Thyroid gland (tissue), 4 donors: ENCODE data around the gene TUNAR. TPM values are rescaled to one million over a fixed set of nuclear protein-coding genes. Genes with fewer than 3 reads are reported as not detected.

Experiments used
- DNase-seq, 2 donors: peaks; one replicate each; pipeline ENCODE4 v3.0.0-alpha.2; 2019
- H3K27ac ChIP-seq, 3 donors: fragments of 200-600 bp; sonication (generic); 1 replicate in 2 of 3; 2 replicates in 1 of 3; pipeline ENCODE4 v1.5.1; 2016 to 2019; ENCODE audit warnings: mild to moderate bottlenecking in 1 of 3, moderate library complexity in 1 of 3
- H3K27me3 ChIP-seq: fragments of 200-600 bp; sonication (generic); one replicate; pipeline ENCODE4 v1.5.1; 2019
- H3K36me3 ChIP-seq, 2 donors: fragments of 200-600 bp; sonication (generic); one replicate each; pipeline ENCODE4 v1.5.1; 2016 to 2019
- H3K4me1 ChIP-seq, 2 donors: fragments of 200-600 bp; sonication (generic); one replicate each; pipeline ENCODE4 v1.5.1; 2017 to 2019
- H3K4me3 ChIP-seq, 3 donors: fragments of 200-600 bp; sonication (generic); replicated peaks in 1 of 3; 1 replicate in 2 of 3; 2 replicates in 1 of 3; pipeline ENCODE4 v1.5.1; 2016; ENCODE audit warnings: mild to moderate bottlenecking in 1 of 3
- H3K9me3 ChIP-seq: fragments of 200-600 bp; sonication (generic); one replicate; pipeline ENCODE4 v1.5.1; 2017
- POLR2A ChIP-seq, 2 donors: fragments of 450-650 bp; IDR thresholded peaks; one replicate each; pipeline ENCODE4 v1.6.1; 2017; ENCODE audit warnings: antibody characterized with exemption in 2 of 2, mild to moderate bottlenecking in 2 of 2, moderate library complexity in 1 of 2
- WGBS, 2 donors: methylation state at CpG; one replicate each; pipeline ENCODE4 v1.1.5; 2017; 5-methylcytosine and 5-hydroxymethylcytosine counted together
- intact Hi-C: fragments of 100-400 bp; cut with DNase I; formaldehyde crosslinking; loops from one replicate; pipeline ENCODE4 v1.15.1; 2023
- total RNA-seq, 4 donors: library from RNA; depleted of rRNA; stranded (reverse); fragments of >200 nt; gene quantifications; one replicate each; pipeline ENCODE4 v1.2.3, GENCODE V29; 2016
- TF ChIP-seq, protein P1 (sequence below), 6 experiments: fragments of 200-600 bp in 3 of 6; fragments of 450-650 bp in 3 of 6; sonication (generic) in 3 of 6; IDR thresholded peaks; one replicate each; pipeline ENCODE4 v1.5.1; 2016 to 2019; ENCODE audit warnings: antibody characterized with exemption in 6 of 6, mild to moderate bottlenecking in 2 of 6, inconsistent platforms in 1 of 6, moderate library complexity in 1 of 6

The TUNAR gene
- total RNA-seq, 4 donors from 2014 or later = 0.44 TPM; not detected in 3

DNA sequence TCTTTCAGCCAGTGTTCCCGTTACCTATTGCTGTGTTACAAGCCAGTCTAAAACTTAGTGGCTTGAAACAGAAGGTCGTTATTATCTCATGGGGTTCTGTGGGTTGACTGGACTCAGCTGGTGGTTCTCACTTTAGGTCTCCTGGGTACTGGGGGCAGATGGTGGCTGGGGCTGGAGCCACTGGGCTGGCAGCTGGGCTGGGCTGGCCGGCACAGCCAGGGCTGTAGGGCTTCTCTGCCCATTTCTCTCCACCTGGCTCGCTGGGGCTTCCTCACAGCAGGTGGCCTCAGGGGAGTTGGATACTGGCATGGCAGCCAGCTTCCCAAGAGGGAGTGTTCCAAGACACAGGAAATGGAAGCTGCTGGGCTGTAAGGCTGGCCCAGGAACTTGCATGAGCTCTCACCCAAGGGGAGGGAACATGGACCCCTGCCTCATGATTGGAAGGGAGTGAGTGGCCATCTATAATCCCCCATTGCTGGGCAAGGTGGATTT is 27.0 kb downstream of the TUNAR start:
- TF ChIP-seq, protein P1, sequence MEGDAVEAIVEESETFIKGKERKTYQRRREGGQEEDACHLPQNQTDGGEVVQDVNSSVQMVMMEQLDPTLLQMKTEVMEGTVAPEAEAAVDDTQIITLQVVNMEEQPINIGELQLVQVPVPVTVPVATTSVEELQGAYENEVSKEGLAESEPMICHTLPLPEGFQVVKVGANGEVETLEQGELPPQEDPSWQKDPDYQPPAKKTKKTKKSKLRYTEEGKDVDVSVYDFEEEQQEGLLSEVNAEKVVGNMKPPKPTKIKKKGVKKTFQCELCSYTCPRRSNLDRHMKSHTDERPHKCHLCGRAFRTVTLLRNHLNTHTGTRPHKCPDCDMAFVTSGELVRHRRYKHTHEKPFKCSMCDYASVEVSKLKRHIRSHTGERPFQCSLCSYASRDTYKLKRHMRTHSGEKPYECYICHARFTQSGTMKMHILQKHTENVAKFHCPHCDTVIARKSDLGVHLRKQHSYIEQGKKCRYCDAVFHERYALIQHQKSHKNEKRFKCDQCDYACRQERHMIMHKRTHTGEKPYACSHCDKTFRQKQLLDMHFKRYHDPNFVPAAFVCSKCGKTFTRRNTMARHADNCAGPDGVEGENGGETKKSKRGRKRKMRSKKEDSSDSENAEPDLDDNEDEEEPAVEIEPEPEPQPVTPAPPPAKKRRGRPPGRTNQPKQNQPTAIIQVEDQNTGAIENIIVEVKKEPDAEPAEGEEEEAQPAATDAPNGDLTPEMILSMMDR (IDR thresholded peaks at IDR 0.05) = no peak
- TF ChIP-seq POLR2A (IDR thresholded peaks at IDR 0.05) = no peak
- Histone ChIP-seq H3K9me3 (no peaks in the 10 kb centered on the region), H3K27ac (no peak overlapping the region), H3K4me3 (no peak overlapping the region), H3K27me3 (no peaks in the 10 kb centered on the region), H3K36me3 (no peaks in the 10 kb centered on the region), H3K4me1 (no peaks in the 10 kb centered on the region)
- WGBS, 2 donors = 66 to 85% methylated on average over 4 of the region's 4 CpGs
- intact Hi-C loops = no loop called here
- no peak for DNase-seq

GRCh38 chr14:95906591-95906990 is 30.0 kb downstream of the TUNAR start:
- no peak for DNase-seq
- no peaks in the 10 kb centered on the region for H3K4me1 ChIP-seq
- WGBS, 2 donors = 78% methylated on average over 4 of the region's 4 CpGs
- TF ChIP-seq, protein P1 (IDR thresholded peaks at IDR 0.05) = no peak
- no peak for TF ChIP-seq POLR2A (IDR thresholded peaks at IDR 0.05)
- intact Hi-C loops = no loop called here
- no peaks in the 10 kb centered on the region for H3K27me3 ChIP-seq
- no peak overlapping the region for H3K27ac ChIP-seq
- no peaks in the 10 kb centered on the region for H3K36me3 ChIP-seq
- no peak overlapping the region for H3K4me3 ChIP-seq
- H3K9me3 ChIP-seq = no peaks in the 10 kb centered on the region

- Histone ChIP-seq H3K27ac (no peak overlapping the region), H3K4me3 (no peak overlapping the region), H3K4me1 (no peaks in the 10 kb centered on the region), H3K27me3 (no peaks in the 10 kb centered on the region), H3K36me3 (no peaks in the 10 kb centered on the region), H3K9me3 (no peaks in the 10 kb centered on the region)
- WGBS, 2 donors = 42 to 50% methylated on average over 4 of the region's 4 CpGs
- no peak for DNase-seq
- no peak for TF ChIP-seq POLR2A (IDR thresholded peaks at IDR 0.05)
- TF ChIP-seq, protein P1 (IDR thresholded peaks at IDR 0.05) = no peak
- intact Hi-C loops = no loop called here
Measured at GRCh38 chr14:95910628-95911027, 34.0 kb downstream of the TUNAR start.

- no peaks in the 10 kb centered on the region for H3K36me3 ChIP-seq
- H3K4me1 ChIP-seq = no peaks in the 10 kb centered on the region
- no peaks in the 10 kb centered on the region for H3K27me3 ChIP-seq
- no peak overlapping the region for H3K4me3 ChIP-seq
- 83 to 88% methylated on average over 7 of the region's 7 CpGs for WGBS, 2 donors
- no peak for DNase-seq
- intact Hi-C loops = no loop called here
- no peaks in the 10 kb centered on the region for H3K9me3 ChIP-seq
- no peak for TF ChIP-seq POLR2A (IDR thresholded peaks at IDR 0.05)
- TF ChIP-seq, protein P1 (IDR thresholded peaks at IDR 0.05) = no peak
- H3K27ac ChIP-seq = no peak overlapping the region
Measured at GRCh38 chr14:95911456-95911855, 34.8 kb downstream of the TUNAR start.

DNA sequence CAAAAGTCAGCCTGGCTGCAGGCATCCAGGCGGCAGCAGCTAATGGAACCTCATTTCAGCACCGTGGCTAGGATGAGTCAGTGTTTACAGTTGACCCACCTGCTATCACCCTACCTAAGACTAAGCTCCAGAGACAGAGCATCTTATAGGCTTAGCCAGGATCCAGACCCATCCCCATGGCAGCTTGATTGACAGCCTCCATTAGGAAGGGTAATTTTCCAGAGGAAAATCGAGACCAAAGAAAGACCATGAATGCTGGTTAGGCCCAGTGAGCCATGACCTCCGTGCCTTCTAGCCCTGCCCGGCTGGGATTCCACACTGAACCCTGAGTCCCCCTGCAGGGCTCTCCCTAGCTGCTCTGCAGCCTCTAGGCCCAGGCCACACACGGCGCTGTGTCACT is 38.7 kb downstream of the TUNAR start:
- Histone ChIP-seq H3K27me3 (no peaks in the 10 kb centered on the region), H3K4me3 (no peak overlapping the region), H3K9me3 (no peaks in the 10 kb centered on the region), H3K36me3 (no peaks in the 10 kb centered on the region), H3K4me1 (no peaks in the 10 kb centered on the region), H3K27ac (no peak overlapping the region)
- no peak for DNase-seq
- TF ChIP-seq POLR2A (IDR thresholded peaks at IDR 0.05) = no peak
- TF ChIP-seq, protein P1 (IDR thresholded peaks at IDR 0.05) = no peak
- 29 to 44% methylated on average over 7 of the region's 7 CpGs for WGBS, 2 donors
- intact Hi-C loops = no loop called here
